ENCODE data around the gene AOC3. TPM values are rescaled to one million over a fixed set of nuclear protein-coding genes. Genes with fewer than 3 reads are reported as not detected.

Gene AOC3
- total RNA-seq, 1 experiment from 2014 or later = 0.26 TPM

GRCh38 chr17:42857389-42857788 lies 6.4 kb downstream of the AOC3 start:
- no peaks in the 10 kb centered on the region for H3K9me3 ChIP-seq (ENCODE audit: low read length)
- no peaks in the 10 kb centered on the region for H3K27me3 ChIP-seq (ENCODE audit: low read length)
- POLR2A ChIA-PET (ENCODE audit: unreplicated experiment) = no interaction called here
- TF ChIP-seq EZH2 (IDR thresholded peaks at IDR 0.05; ENCODE audit: low read length, unreplicated experiment) (no peak), CTCF (conservative IDR thresholded peaks at IDR 0.05; ENCODE audit: low read depth, low read length) (no peak), EZH2phosphoT487 (IDR thresholded peaks at IDR 0.05; ENCODE audit: borderline replicate concordance, low read length) (no peak)
- no peaks in the 10 kb centered on the region for H3K79me2 ChIP-seq (ENCODE audit: low read length)
- CTCF ChIA-PET = no interaction called here
- no peak overlapping the region for H3K9ac ChIP-seq (ENCODE audit: low read length)
- no peaks in the 10 kb centered on the region for H3K9me2 ChIP-seq (replicated peaks; ENCODE audit: low read length)
- no TSS peak for BruUV-seq (replicated peaks)
- intact Hi-C loops (cut with micrococcal nuclease) = no loop called here
- H3K27ac ChIP-seq (ENCODE audit: low read length) = no peak overlapping the region
- no peak overlapping the region for H3K4me2 ChIP-seq (ENCODE audit: low read length)
- DNase-seq = no peak
- no peak for ATAC-seq
- no peak overlapping the region for H3K4me3 ChIP-seq (ENCODE audit: low read length)
- H3F3A ChIP-seq (ENCODE audit: low read length, unreplicated experiment) = no peaks in the 10 kb centered on the region
- H3K36me3 ChIP-seq (ENCODE audit: low read depth, low read length) = no peaks in the 10 kb centered on the region
- no peaks in the 10 kb centered on the region for H4K20me1 ChIP-seq (ENCODE audit: low read length)
- no peak overlapping the region for H2AFZ ChIP-seq (ENCODE audit: low read length)
- no peaks in the 10 kb centered on the region for H3K4me1 ChIP-seq (ENCODE audit: insufficient read depth, low read length)

- Histone ChIP-seq H3K27ac (ENCODE audit: low read length) (no peak overlapping the region), H3K9me3 (ENCODE audit: low read length) (no peaks in the 10 kb centered on the region), H3K4me1 (ENCODE audit: insufficient read depth, low read length) (no peaks in the 10 kb centered on the region), H3K36me3 (ENCODE audit: low read depth, low read length) (no peaks in the 10 kb centered on the region), H2AFZ (ENCODE audit: low read length) (no peak overlapping the region), H3K9ac (ENCODE audit: low read length) (no peak overlapping the region), H3K4me2 (ENCODE audit: low read length) (no peak overlapping the region), H4K20me1 (ENCODE audit: low read length) (no peaks in the 10 kb centered on the region), H3K9me2 (replicated peaks; ENCODE audit: low read length) (no peaks in the 10 kb centered on the region), H3K79me2 (ENCODE audit: low read length) (no peaks in the 10 kb centered on the region), H3F3A (ENCODE audit: low read length, unreplicated experiment) (no peaks in the 10 kb centered on the region), H3K4me3 (ENCODE audit: low read length) (no peak overlapping the region), H3K27me3 (ENCODE audit: low read length) (no peaks in the 10 kb centered on the region)
- ChIA-PET POLR2A (ENCODE audit: unreplicated experiment) (no interaction called here), CTCF (no interaction called here)
- DNase-seq (no peak), ATAC-seq (no peak)
- TF ChIP-seq EZH2phosphoT487 (IDR thresholded peaks at IDR 0.05; ENCODE audit: borderline replicate concordance, low read length) (no peak), CTCF (conservative IDR thresholded peaks at IDR 0.05; ENCODE audit: low read depth, low read length) (no peak), EZH2 (IDR thresholded peaks at IDR 0.05; ENCODE audit: low read length, unreplicated experiment) (no peak)
- BruUV-seq (replicated peaks) = no TSS peak
- intact Hi-C loops (cut with micrococcal nuclease) = no loop called here
Measured at GRCh38 chr17:42865638-42866094, 14.7 kb downstream of the AOC3 start.

- DNase-seq = no peak
- TF ChIP-seq EZH2phosphoT487 (IDR thresholded peaks at IDR 0.05; ENCODE audit: borderline replicate concordance, low read length) (no peak), CTCF (conservative IDR thresholded peaks at IDR 0.05; ENCODE audit: low read depth, low read length) (no peak), EZH2 (IDR thresholded peaks at IDR 0.05; ENCODE audit: low read length, unreplicated experiment) (no peak)
- no peak overlapping the region for H2AFZ ChIP-seq (ENCODE audit: low read length)
- ATAC-seq = no peak
- ChIA-PET POLR2A (ENCODE audit: unreplicated experiment) (no interaction called here), CTCF (no interaction called here)
- no peak overlapping the region for H3K4me2 ChIP-seq (ENCODE audit: low read length)
- no peaks in the 10 kb centered on the region for H3K4me1 ChIP-seq (ENCODE audit: insufficient read depth, low read length)
- no TSS peak for BruUV-seq (replicated peaks)
- H3F3A ChIP-seq (ENCODE audit: low read length, unreplicated experiment) = no peaks in the 10 kb centered on the region
- no peak overlapping the region for H3K4me3 ChIP-seq (ENCODE audit: low read length)
- H3K9me3 ChIP-seq (ENCODE audit: low read length) = no peaks in the 10 kb centered on the region
- no peaks in the 10 kb centered on the region for H3K36me3 ChIP-seq (ENCODE audit: low read depth, low read length)
- H3K27ac ChIP-seq (ENCODE audit: low read length) = no peak overlapping the region
- no peak overlapping the region for H3K9ac ChIP-seq (ENCODE audit: low read length)
- no peaks in the 10 kb centered on the region for H3K9me2 ChIP-seq (replicated peaks; ENCODE audit: low read length)
- H3K27me3 ChIP-seq (ENCODE audit: low read length) = no peaks in the 10 kb centered on the region
- intact Hi-C loops (cut with micrococcal nuclease) = no loop called here
- H3K79me2 ChIP-seq (ENCODE audit: low read length) = no peaks in the 10 kb centered on the region
- H4K20me1 ChIP-seq (ENCODE audit: low read length) = no peaks in the 10 kb centered on the region
Measured at GRCh38 chr17:42866216-42866615, 15.2 kb downstream of the AOC3 start.
